Esophagus squamous epithelium (tissue), 4 donors: ENCODE data around the gene DVL1.

ENCODE experiments used
- POLR2A ChIP-seq, 4 donors: fragments of 450-650 bp; IDR thresholded peaks; one replicate each; pipeline ENCODE4 v1.6.1; 2017; ENCODE audit warnings: antibody characterized with exemption in 4 of 4, mild to moderate bottlenecking in 4 of 4, moderate library complexity in 3 of 4
- TF ChIP-seq, protein P1 (sequence below), 6 experiments: fragments of 450-650 bp in 4 of 6; fragments of 200-600 bp in 2 of 6; sonication (generic) in 2 of 6; IDR thresholded peaks; one replicate each; pipeline ENCODE4 v1.5.1; 2016 to 2019; ENCODE audit warnings: antibody characterized with exemption in 6 of 6, mild to moderate bottlenecking in 4 of 6, moderate library complexity in 4 of 6

DNA sequence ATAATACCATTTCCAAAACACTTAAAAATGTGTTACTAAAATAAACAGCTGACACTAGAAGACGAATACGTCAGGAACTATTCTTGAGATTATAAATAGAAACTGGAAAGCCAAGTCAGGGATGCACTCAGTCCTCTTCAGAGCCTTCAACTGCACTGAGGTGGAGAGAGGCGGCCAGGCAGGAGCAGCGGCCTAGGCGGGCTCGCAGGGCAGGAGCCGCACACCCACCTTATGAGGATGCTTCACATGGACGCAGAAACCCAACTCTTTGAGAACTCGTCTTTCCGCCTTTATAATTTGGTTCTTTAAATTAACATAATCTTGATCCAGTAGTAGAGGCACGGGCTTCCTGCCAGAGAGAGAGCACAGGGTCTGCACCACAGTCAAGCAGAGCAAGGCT, 45.9 kb upstream of the DVL1 start:
- TF ChIP-seq POLR2A (IDR thresholded peaks at IDR 0.05), result no peak
- TF ChIP-seq, protein P1, sequence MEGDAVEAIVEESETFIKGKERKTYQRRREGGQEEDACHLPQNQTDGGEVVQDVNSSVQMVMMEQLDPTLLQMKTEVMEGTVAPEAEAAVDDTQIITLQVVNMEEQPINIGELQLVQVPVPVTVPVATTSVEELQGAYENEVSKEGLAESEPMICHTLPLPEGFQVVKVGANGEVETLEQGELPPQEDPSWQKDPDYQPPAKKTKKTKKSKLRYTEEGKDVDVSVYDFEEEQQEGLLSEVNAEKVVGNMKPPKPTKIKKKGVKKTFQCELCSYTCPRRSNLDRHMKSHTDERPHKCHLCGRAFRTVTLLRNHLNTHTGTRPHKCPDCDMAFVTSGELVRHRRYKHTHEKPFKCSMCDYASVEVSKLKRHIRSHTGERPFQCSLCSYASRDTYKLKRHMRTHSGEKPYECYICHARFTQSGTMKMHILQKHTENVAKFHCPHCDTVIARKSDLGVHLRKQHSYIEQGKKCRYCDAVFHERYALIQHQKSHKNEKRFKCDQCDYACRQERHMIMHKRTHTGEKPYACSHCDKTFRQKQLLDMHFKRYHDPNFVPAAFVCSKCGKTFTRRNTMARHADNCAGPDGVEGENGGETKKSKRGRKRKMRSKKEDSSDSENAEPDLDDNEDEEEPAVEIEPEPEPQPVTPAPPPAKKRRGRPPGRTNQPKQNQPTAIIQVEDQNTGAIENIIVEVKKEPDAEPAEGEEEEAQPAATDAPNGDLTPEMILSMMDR (IDR thresholded peaks at IDR 0.05), result no peak
